OCI-LY7 (cell line): ENCODE measurements around the gene GPBP1L1. TPM values are rescaled to one million over a fixed set of nuclear protein-coding genes. Genes with fewer than 3 reads are reported as not detected.
"Not testable (repeated sequence)": the region's sequence is repeated elsewhere in the genome, so short reads cannot be mapped to it uniquely, and the experiment has no call there.

Experiments
- BruUV-seq: library from RNA; stranded (reverse); fragments of 400-500 nt; replicated peaks from 2 replicates; lab custom pipeline; 2021; lab: Mats Ljungman, UMichigan
- CTCF ChIA-PET: fragments of 300-600 bp; sonication (Branson Sonifier 250); formaldehyde crosslinking; loops from one replicate; lab custom pipeline; 2022; ENCODE audit warnings: antibody characterized with exemption; ENCODE audit not compliant: unreplicated experiment; lab: Charles Lee
- POLR2A ChIA-PET: fragments of 300-600 bp; sonication (Branson Sonifier 250); formaldehyde crosslinking; loops from one replicate; lab custom pipeline; 2022; ENCODE audit warnings: antibody characterized with exemption; lab: Charles Lee
- DNase-seq: peaks from one replicate; pipeline ENCODE4 v3.0.0-alpha.2; 2015; ENCODE audit warnings: low spot score
- H2AFZ ChIP-seq: fragments of 200-600 bp; sonication (generic), shearing (Covaris generic); 2 replicates; pipeline ENCODE4 v1.6.1; 2014; ENCODE audit warnings: mild to moderate bottlenecking, antibody characterized with exemption, low read length, moderate library complexity
- H3K27ac ChIP-seq: fragments of 200-600 bp; sonication (generic); 2 replicates; pipeline ENCODE4 v1.5.1; 2014; ENCODE audit warnings: mixed run types, low read depth, mild to moderate bottlenecking, moderate library complexity, low read length, inconsistent platforms; ENCODE audit not compliant: poor library complexity, severe bottlenecking
- H3K36me3 ChIP-seq: fragments of 200-600 bp; sonication (generic); 2 replicates; pipeline ENCODE4 v1.6.1; 2014; ENCODE audit warnings: mild to moderate bottlenecking, antibody characterized with exemption, low read length, moderate library complexity, mixed read lengths; ENCODE audit not compliant: insufficient read depth
- H3K4me1 ChIP-seq: fragments of 200-600 bp; sonication (generic); 2 replicates; pipeline ENCODE4 v1.5.1; 2014; ENCODE audit warnings: mild to moderate bottlenecking, low read length; ENCODE audit not compliant: insufficient read depth, poor library complexity, severe bottlenecking
- H3K4me2 ChIP-seq: fragments of 200-600 bp; sonication (generic); 2 replicates; pipeline ENCODE4 v1.6.1; 2014; ENCODE audit warnings: mild to moderate bottlenecking, low read length
- H3K4me3 ChIP-seq: fragments of 200-600 bp; sonication (generic); 2 replicates; pipeline ENCODE4 v1.5.1; 2014; ENCODE audit warnings: mild to moderate bottlenecking, low read depth, low read length; ENCODE audit not compliant: poor library complexity, severe bottlenecking
- H3K79me2 ChIP-seq: fragments of 200-600 bp; sonication (generic); 2 replicates; pipeline ENCODE4 v1.6.1; 2016; ENCODE audit warnings: low read depth, mild to moderate bottlenecking, low read length, moderate library complexity, mixed read lengths; ENCODE audit not compliant: insufficient read depth
- H3K9me2 ChIP-seq: fragments of 200-600 bp; sonication (generic); 2 replicates; pipeline ENCODE4 v1.6.1; 2016; ENCODE audit warnings: mild to moderate bottlenecking, low read length, mixed read lengths; ENCODE audit not compliant: insufficient read depth
- H3K9me3 ChIP-seq: fragments of 200-600 bp; sonication (generic); 2 replicates; pipeline ENCODE4 v1.6.1; 2014; ENCODE audit warnings: mild to moderate bottlenecking, mixed run types, low read length, mixed read lengths
- H4K20me1 ChIP-seq: fragments of 200-600 bp; sonication (generic); 2 replicates; pipeline ENCODE4 v1.6.1; 2014; ENCODE audit warnings: mild to moderate bottlenecking, antibody characterized with exemption, low read length, moderate library complexity, mixed read lengths; ENCODE audit not compliant: insufficient read depth
- EZH2phosphoT487 ChIP-seq: fragments of 200-600 bp; sonication (generic); IDR thresholded peaks from 2 replicates; pipeline ENCODE4 v1.6.1; 2018; ENCODE audit warnings: low read depth, borderline replicate concordance, mild to moderate bottlenecking, mixed run types, antibody characterized with exemption, low read length, moderate library complexity, mixed read lengths
- intact Hi-C: fragments of 100-400 bp; cut with micrococcal nuclease; formaldehyde crosslinking; loops from one replicate; pipeline ENCODE4 v1.10.0; 2022; ENCODE audit not compliant: unreplicated experiment
- total RNA-seq, 2 experiments: library from RNA; depleted of rRNA in 1 of 2; stranded (reverse); fragments of >200 nt in 1 of 2; shearing (Covaris generic) in 1 of 2; gene quantifications; 2 replicates each; pipeline ENCODE4 v1.2.3, GENCODE V29; 2014 to 2022
- TF ChIP-seq, protein P1 (sequence below): fragments of 200-600 bp; sonication (generic); conservative IDR thresholded peaks from 2 replicates; pipeline ENCODE4 v1.5.1; 2014; ENCODE audit warnings: mild to moderate bottlenecking, antibody characterized with exemption, low read length, moderate library complexity, mixed read lengths

The GPBP1L1 gene
- total RNA-seq, 2 experiments from 2014 or later = 89.7 to 130 TPM

DNA sequence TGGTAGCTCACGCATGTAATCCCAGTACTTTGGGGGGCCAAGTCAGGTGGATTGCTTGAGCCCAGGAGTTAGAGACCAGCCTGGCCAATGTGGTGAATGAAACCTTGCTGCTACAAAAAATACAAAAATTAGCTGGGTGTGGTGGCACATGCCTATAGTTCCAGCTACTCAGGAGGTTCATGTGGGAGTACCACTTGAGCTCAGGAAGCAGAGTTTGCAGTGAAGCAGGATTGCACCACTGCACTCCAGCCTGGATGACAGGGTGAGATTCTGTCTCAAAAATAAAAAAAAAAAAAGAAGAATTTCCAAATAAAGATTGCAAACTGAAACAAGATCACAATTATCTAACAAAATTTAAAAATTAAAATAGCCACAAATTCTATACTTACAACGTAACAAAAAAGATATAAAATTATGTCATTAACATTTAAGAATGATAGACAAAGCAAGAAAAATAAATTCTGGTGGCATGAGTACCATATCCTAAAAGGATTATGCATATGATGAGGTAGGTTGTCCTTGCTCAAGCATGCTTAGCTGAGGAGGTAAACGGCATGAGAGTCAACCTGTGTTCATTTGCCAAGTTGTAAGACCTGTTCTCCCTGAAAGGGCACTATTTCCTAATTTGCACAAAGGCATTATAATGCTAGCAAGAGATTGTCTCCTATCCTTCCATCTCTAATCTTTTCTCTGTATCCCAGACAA lies 43.9 kb upstream of the GPBP1L1 start:
- intact Hi-C loops = no loop called here
- POLR2A ChIA-PET = interaction anchor here (1.2 kb wide), 1 partner anchor 12 kb away, joined by 6 read pairs; no protein-coding TSS in a partner anchor

DNA sequence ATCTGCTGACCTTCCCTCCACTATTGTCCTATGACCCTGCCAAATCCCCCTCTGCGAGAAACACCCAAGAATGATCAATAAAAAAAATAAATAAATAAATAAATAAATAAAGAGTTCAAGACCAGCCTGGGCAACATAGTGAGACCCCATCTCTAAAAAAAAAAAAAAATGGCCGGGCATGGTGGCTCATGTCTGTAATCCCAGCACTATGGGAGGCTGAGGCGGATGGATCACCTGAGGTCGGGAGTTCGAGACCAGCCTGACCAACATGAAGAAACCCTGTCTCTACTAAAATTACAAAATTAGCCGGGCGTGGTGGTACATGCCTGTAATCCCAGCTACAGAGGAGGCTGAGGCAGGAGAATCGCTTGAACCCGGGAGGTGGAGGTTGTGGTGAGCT lies 39.7 kb upstream of the GPBP1L1 start:
- intact Hi-C loops, CTCF ChIA-PET, H2AFZ ChIP-seq, H3K79me2 ChIP-seq, DNase-seq, H3K36me3 ChIP-seq, H3K4me2 ChIP-seq, BruUV-seq, H3K9me2 ChIP-seq, H3K27ac ChIP-seq, H4K20me1 ChIP-seq, H3K4me3 ChIP-seq, H3K9me3 ChIP-seq, H3K4me1 ChIP-seq: not testable (repeated sequence)
- POLR2A ChIA-PET = interaction anchor here (0.6 kb wide), 1 partner anchor 225 kb away, joined by 9 read pairs; no protein-coding TSS in a partner anchor

More for the DNA sequence above, 43.9 kb upstream of the GPBP1L1 start:
- TF ChIP-seq, protein P1, sequence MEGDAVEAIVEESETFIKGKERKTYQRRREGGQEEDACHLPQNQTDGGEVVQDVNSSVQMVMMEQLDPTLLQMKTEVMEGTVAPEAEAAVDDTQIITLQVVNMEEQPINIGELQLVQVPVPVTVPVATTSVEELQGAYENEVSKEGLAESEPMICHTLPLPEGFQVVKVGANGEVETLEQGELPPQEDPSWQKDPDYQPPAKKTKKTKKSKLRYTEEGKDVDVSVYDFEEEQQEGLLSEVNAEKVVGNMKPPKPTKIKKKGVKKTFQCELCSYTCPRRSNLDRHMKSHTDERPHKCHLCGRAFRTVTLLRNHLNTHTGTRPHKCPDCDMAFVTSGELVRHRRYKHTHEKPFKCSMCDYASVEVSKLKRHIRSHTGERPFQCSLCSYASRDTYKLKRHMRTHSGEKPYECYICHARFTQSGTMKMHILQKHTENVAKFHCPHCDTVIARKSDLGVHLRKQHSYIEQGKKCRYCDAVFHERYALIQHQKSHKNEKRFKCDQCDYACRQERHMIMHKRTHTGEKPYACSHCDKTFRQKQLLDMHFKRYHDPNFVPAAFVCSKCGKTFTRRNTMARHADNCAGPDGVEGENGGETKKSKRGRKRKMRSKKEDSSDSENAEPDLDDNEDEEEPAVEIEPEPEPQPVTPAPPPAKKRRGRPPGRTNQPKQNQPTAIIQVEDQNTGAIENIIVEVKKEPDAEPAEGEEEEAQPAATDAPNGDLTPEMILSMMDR = no peak
- TF ChIP-seq EZH2phosphoT487 = no peak
- Histone ChIP-seq H3K79me2 (no peaks in the 10 kb centered on the region), H3K4me1 (peaks cover 12% of the 10 kb centered on the region), H3K27ac (no peak overlapping the region), H3K9me2 (no peaks in the 10 kb centered on the region), H3K36me3 (no peaks in the 10 kb centered on the region), H3K4me2 (peak overlapping the region; percentile 5; the same call in 1 of the 2 replicates), H3K4me3 (no peak overlapping the region), H4K20me1 (no peaks in the 10 kb centered on the region), H3K9me3 (no peaks in the 10 kb centered on the region), H2AFZ (no peak overlapping the region)
- no TSS peak for BruUV-seq
- no peak for DNase-seq
- CTCF ChIA-PET = no interaction called here

DNA sequence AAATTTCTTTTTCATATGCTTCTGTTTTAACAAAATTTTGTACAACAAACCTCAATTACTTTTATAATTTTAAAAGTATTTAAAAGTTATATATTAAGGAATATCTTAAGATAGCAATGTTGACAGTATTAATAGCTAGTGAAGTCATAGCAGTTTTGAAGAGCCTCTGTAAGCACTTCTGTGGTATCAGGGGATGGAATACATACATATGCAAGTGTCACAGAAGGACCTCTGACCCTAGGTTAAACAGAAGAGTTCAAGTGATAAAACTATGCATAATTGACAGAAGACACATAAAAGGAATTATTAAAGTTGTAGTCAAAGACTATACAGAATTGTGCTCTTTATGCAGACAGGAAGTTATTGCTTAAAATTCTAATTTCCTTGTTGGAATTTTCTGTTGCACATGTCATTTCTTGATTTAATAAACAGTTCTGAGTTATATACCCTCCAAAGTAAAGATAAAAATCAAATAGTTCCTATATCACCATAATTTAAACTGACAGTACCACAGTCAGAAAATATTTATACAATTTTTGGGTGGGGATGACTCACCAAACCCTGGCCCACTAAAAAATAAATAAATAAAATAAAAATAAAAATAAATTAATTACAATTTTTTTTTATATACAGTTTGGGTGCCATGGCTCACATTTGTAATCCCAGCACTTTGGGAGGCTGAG lies 37.1 kb upstream of the GPBP1L1 start:
- Histone ChIP-seq H3K27ac (no peak overlapping the region), H3K9me3 (no peaks in the 10 kb centered on the region), H3K36me3 (no peaks in the 10 kb centered on the region), H3K4me2 (no peak overlapping the region), H3K4me1 (no peaks in the 10 kb centered on the region), H3K9me2 (no peaks in the 10 kb centered on the region), H4K20me1 (no peaks in the 10 kb centered on the region), H2AFZ (no peak overlapping the region), H3K79me2 (no peaks in the 10 kb centered on the region), H3K4me3 (no peak overlapping the region)
- POLR2A ChIA-PET = interaction anchor here (0.6 kb wide), 1 partner anchor 1084 kb away, joined by 3 read pairs; no protein-coding TSS in a partner anchor
- TF ChIP-seq, protein P1 = no peak
- no peak for TF ChIP-seq EZH2phosphoT487
- DNase-seq = no peak
- CTCF ChIA-PET = no interaction called here
- no TSS peak for BruUV-seq
- intact Hi-C loops = no loop called here
